Activated T-helper 1 cell treated with anti-CD3 and anti-CD28 coated beads, Interleukin-12 subunit alpha, Interleukin-12 subunit beta, Interleukin-2, Interleukin-4 antibody, amounts not matched to agents 30 ng/mL and 10 ng/mL and 1 ng/mL, durations not matched to agents 14 hours and 24 hours and 36 hours (primary cell): Measurements from ENCODE around the gene NDUFB6. TPM values are rescaled to one million over a fixed set of nuclear protein-coding genes. Genes with fewer than 3 reads are reported as not detected.
A peak's percentile ranks its signal among the peaks of the same experiment; 100 is the strongest.
"Not testable (repeated sequence)": the region's sequence is repeated elsewhere in the genome, so short reads cannot be mapped to it uniquely, and the experiment has no call there.

Experiments
- DNase-seq: peaks from one replicate; pipeline ENCODE4 v3.0.0; 2021; ENCODE audit warnings: low spot score
- H3K27ac Mint-ChIP-seq: one replicate; pipeline ENCODE4 v1.8.0; 2021; ENCODE audit warnings: mild to moderate bottlenecking, mixed read lengths
- H3K27me3 Mint-ChIP-seq: one replicate; pipeline ENCODE4 v1.8.0; 2022; ENCODE audit warnings: mild to moderate bottlenecking, moderate library complexity, mixed read lengths; ENCODE audit not compliant: insufficient read depth
- H3K36me3 Mint-ChIP-seq: one replicate; pipeline ENCODE4 v1.8.0; 2021; ENCODE audit warnings: low read depth, mixed read lengths
- H3K4me1 Mint-ChIP-seq: one replicate; pipeline ENCODE4 v1.8.0; 2021; ENCODE audit warnings: low read depth, mixed read lengths
- H3K4me3 Mint-ChIP-seq: one replicate; pipeline ENCODE4 v1.8.0; 2021; ENCODE audit warnings: mild to moderate bottlenecking, moderate library complexity, mixed read lengths
- H3K9me3 Mint-ChIP-seq: one replicate; pipeline ENCODE4 v1.8.0; 2021; ENCODE audit warnings: mixed read lengths
- intact Hi-C: fragments of 100-400 bp; cut with micrococcal nuclease; formaldehyde crosslinking; loops from one replicate; pipeline ENCODE4 v1.15.1; 2024
- total RNA-seq: library from RNA; stranded (reverse); gene quantifications from 2 replicates; pipeline ENCODE4 v1.2.3, GENCODE V29; 2022

Gene NDUFB6
- 46.3 and 48.2 TPM in 2 replicates for total RNA-seq

GRCh38 chr9:32572900-32573523 is at the start of gene NDUFB6:
Gene NDUFB6, minus strand, starts transcription at chr9:32573159. Its CDS starts 99 bp downstream, at chr9:32573060.
- Mint-ChIP-seq H3K36me3 (peaks cover 9% of the 10 kb centered on the region), H3K4me3 (peak within 1 kb of the TSS; percentile 99), H3K27me3 (peaks cover 11% of the 10 kb centered on the region), H3K27ac (peak within 1 kb of the TSS; percentile 98), H3K4me1 (peaks cover 21% of the 10 kb centered on the region), H3K9me3 (no peaks in the 10 kb centered on the region)
- intact Hi-C loops = loop anchor here (1.0 to 5.0 kb wide), 8 partner anchors 21 to 504 kb away; partner anchors contain the start of genes ACO1, APTX, DNAJA1 and SMIM27
- DNase-seq = peak; percentile 94

DNA sequence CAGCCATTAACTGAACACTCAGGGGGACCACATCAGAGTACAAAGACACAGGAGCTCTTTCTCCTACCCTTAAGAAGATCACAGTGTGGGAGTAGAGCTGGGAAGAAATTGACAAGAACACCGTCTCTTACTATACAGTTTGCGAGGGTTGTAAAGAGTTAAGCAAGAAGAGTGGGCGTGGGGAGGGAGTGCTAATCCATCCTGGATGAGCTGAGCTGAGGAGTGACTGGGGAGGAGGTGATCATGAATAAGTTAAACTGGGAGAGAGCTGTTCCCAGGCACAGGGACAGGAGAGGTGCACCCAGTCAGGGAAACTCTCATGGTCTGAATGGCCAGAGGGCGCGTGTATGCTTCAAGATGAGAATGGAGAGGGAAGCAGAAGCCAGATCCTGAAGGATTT is 45.3 kb upstream of the NDUFB6 start:
- Mint-ChIP-seq H3K9me3 (no peaks in the 10 kb centered on the region), H3K27me3 (no peaks in the 10 kb centered on the region), H3K27ac (no peak overlapping the region), H3K4me3 (no peak overlapping the region), H3K4me1 (no peaks in the 10 kb centered on the region), H3K36me3 (no peaks in the 10 kb centered on the region)
- intact Hi-C loops = no loop called here
- no peak for DNase-seq

GRCh38 chr9:32606811-32607210 is 33.9 kb upstream of the NDUFB6 start:
- no peak overlapping the region for H3K27ac Mint-ChIP-seq
- H3K36me3 Mint-ChIP-seq = no peaks in the 10 kb centered on the region
- peaks cover 8% of the 10 kb centered on the region for H3K4me1 Mint-ChIP-seq
- no peak overlapping the region for H3K4me3 Mint-ChIP-seq
- intact Hi-C loops = no loop called here
- peaks cover 8% of the 10 kb centered on the region for H3K27me3 Mint-ChIP-seq
- no peaks in the 10 kb centered on the region for H3K9me3 Mint-ChIP-seq
- no peak for DNase-seq

GRCh38 chr9:32603914-32604852 is 31.2 kb upstream of the NDUFB6 start:
- Mint-ChIP-seq H3K27me3 (peaks cover 12% of the 10 kb centered on the region), H3K36me3 (no peaks in the 10 kb centered on the region), H3K9me3 (no peaks in the 10 kb centered on the region), H3K4me3 (no peak overlapping the region), H3K4me1 (peaks cover 8% of the 10 kb centered on the region), H3K27ac (no peak overlapping the region)
- no peak for DNase-seq
- intact Hi-C loops = no loop called here

DNA sequence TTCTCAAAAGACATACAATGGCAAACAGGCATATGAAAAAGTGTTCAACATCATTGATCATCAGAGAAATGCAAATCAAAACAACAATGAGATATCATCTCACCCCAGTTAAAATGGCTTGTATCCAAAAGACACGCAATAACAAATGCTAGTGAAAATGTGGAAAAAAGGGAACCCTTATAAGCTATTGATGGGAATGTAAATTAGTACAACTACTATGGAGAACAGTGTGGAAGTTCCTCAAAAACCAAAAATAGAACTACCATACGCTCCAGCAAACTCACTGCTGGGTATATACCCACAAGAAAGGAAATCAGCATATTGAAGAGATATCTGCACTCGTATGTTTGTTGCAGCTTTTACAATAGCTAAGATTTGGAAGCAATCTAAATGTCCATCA is 26.1 kb upstream of the NDUFB6 start:
- intact Hi-C loops, H3K4me3 Mint-ChIP-seq, H3K36me3 Mint-ChIP-seq, H3K27ac Mint-ChIP-seq, H3K9me3 Mint-ChIP-seq, DNase-seq, H3K27me3 Mint-ChIP-seq, H3K4me1 Mint-ChIP-seq: not testable (repeated sequence)

- no peaks in the 10 kb centered on the region for H3K9me3 Mint-ChIP-seq
- H3K27me3 Mint-ChIP-seq = peaks cover 13% of the 10 kb centered on the region
- no peak for DNase-seq
- no peak overlapping the region for H3K4me3 Mint-ChIP-seq
- intact Hi-C loops = no loop called here
- no peak overlapping the region for H3K27ac Mint-ChIP-seq
- H3K4me1 Mint-ChIP-seq = no peaks in the 10 kb centered on the region
- H3K36me3 Mint-ChIP-seq = no peaks in the 10 kb centered on the region
These were observed 24.0 kb upstream of the NDUFB6 start for GRCh38 chr9:32596936-32597335.

DNA sequence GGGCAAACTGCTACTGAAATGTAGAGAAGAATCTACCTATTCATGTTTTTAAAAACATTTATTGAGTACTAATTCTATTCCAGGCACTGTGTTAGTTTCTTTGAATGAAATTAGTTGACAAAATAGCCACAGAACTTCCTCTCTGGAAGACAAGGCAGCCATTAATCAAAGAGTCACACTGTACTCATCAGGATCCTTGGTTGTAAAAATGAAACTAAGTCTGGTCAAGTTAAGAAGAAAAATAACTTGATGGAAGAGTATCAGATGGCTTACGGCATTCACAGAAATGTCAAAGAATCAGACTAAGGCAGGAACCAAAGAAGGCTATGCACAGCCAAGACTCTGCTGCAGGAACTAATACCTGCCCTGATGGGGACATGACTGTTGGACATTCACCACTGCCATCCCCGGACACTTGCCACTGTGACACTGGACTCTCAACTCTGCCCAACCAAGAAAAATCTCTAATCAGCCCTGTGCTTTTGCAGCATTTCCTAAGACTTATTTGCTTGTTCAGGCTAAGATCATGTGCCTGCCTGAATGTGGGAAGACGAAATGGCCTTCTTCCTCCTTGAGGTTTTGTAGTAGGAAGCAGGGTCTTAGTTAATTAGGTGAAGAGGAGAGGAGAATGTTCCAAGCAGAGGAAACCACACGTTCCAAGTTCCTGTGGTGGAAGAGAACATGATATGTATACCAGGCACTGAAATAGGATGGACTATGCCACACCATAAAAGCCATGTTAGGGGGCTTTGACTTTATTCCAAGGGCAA is 23.3 kb upstream of the NDUFB6 start:
- H3K27me3 Mint-ChIP-seq = peaks cover 8% of the 10 kb centered on the region
- no peak overlapping the region for H3K27ac Mint-ChIP-seq
- H3K9me3 Mint-ChIP-seq = no peaks in the 10 kb centered on the region
- no peak for DNase-seq
- intact Hi-C loops = no loop called here
- no peak overlapping the region for H3K4me3 Mint-ChIP-seq
- H3K4me1 Mint-ChIP-seq = no peaks in the 10 kb centered on the region
- H3K36me3 Mint-ChIP-seq = no peaks in the 10 kb centered on the region

DNA sequence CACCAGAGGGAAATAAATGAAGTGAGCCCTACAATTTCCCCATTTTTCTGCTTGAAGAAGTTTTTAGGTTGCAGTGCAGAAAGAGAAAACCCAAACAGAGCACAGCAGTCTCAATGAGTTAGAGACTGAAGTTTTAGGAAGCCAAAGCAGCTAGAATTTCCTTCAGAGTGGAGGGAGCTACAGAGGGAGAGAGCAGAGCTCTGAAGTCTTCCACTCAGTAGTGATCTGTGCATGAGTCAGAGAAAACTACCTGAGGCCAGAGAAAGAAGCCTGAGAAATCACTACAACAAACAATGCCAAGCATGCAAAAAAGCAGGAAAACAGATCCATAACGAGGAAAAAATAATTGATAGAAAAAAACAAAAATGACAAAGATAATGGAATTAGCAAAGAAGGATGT is 17.9 kb upstream of the NDUFB6 start:
- Mint-ChIP-seq H3K27ac (no peak overlapping the region), H3K4me3 (no peak overlapping the region), H3K27me3 (peaks cover 9% of the 10 kb centered on the region), H3K4me1 (no peaks in the 10 kb centered on the region), H3K9me3 (no peaks in the 10 kb centered on the region), H3K36me3 (no peaks in the 10 kb centered on the region)
- intact Hi-C loops = no loop called here
- no peak for DNase-seq

- DNase-seq = no peak
- Mint-ChIP-seq H3K27me3 (peaks cover 10% of the 10 kb centered on the region), H3K36me3 (no peaks in the 10 kb centered on the region), H3K27ac (no peak overlapping the region), H3K4me1 (no peaks in the 10 kb centered on the region), H3K9me3 (no peaks in the 10 kb centered on the region), H3K4me3 (no peak overlapping the region)
- intact Hi-C loops = no loop called here
These were observed 17.5 kb upstream of the NDUFB6 start for GRCh38 chr9:32590476-32590875.

- Mint-ChIP-seq H3K9me3 (no peaks in the 10 kb centered on the region), H3K27me3 (peaks cover 14% of the 10 kb centered on the region), H3K36me3 (no peaks in the 10 kb centered on the region), H3K4me3 (no peak overlapping the region), H3K27ac (no peak overlapping the region), H3K4me1 (no peaks in the 10 kb centered on the region)
- no peak for DNase-seq
- intact Hi-C loops = loop anchor here (1.0 kb wide), 1 partner anchor 379 kb away; no protein-coding TSS in a partner anchor
These were observed 16.2 kb upstream of the NDUFB6 start for GRCh38 chr9:32589083-32589723.

DNA sequence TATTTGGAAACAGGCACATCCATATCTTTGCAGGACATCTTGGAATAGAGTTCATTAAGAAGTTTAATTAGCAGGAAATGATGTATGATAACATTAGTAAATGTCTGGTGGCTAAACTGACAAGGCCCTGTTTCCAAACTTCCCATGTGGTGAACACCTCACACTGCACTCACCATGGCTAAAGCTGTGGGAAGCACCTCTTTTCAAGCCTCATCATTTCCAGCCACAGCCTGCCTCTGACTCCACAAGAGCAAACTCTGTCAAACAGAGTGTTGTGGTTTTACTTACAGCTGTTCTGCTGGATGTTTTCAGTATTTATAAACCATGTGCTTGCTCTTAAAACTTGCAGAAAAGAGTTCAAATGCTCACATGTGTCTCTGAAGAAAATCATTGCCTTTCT is 14.9 kb upstream of the NDUFB6 start:
- no peaks in the 10 kb centered on the region for H3K9me3 Mint-ChIP-seq
- intact Hi-C loops = no loop called here
- H3K27me3 Mint-ChIP-seq = peaks cover 11% of the 10 kb centered on the region
- no peak overlapping the region for H3K27ac Mint-ChIP-seq
- no peaks in the 10 kb centered on the region for H3K36me3 Mint-ChIP-seq
- no peaks in the 10 kb centered on the region for H3K4me1 Mint-ChIP-seq
- DNase-seq = no peak
- no peak overlapping the region for H3K4me3 Mint-ChIP-seq

DNA sequence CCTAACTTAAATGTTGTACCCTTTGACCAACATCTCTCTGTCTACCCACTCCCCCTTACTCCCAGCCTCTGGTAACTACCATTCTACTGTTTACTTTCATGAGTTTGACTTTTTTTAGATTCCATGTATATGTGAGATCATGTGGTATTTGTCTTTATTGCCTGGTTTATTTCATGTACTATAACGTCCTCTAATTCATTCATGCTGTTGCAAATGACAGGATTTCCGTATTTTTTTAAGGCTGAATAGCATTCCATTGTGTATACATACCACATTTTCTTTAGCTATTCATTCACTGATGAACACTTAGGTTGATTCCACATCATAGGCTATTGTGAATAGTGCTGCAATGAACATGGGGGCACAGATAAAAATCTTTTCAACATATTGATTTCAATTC is 11.8 kb upstream of the NDUFB6 start:
- intact Hi-C loops = no loop called here
- Mint-ChIP-seq H3K4me1 (no peaks in the 10 kb centered on the region), H3K27me3 (peaks cover 13% of the 10 kb centered on the region), H3K4me3 (no peak overlapping the region), H3K27ac (no peak overlapping the region), H3K9me3 (no peaks in the 10 kb centered on the region), H3K36me3 (no peaks in the 10 kb centered on the region)
- DNase-seq = no peak
